HG03097 (cell line): ENCODE results near the gene UBE3B.
"Not testable (repeated sequence)": the region's sequence is repeated elsewhere in the genome, so short reads cannot be mapped to it uniquely, and the experiment has no call there.

Experiments
- ATAC-seq: cut with Tn5 transposase; IDR thresholded peaks from one replicate; pipeline ENCODE4 v1.9.1; 2021; ENCODE audit not compliant: unreplicated experiment, low FRiP score

Gene UBE3B

GRCh38 chr12:109473006-109473405, 4.4 kb upstream of the UBE3B start:
- ATAC-seq = no peak

- not testable (repeated sequence) for ATAC-seq
Measured at GRCh38 chr12:109473526-109474270, 3.7 kb upstream of the UBE3B start.

- ATAC-seq = no peak
Measured at GRCh38 chr12:109475121-109475520, 2.3 kb upstream of the UBE3B start.

GRCh38 chr12:109475993-109476806, 1.2 kb upstream of the UBE3B start:
- ATAC-seq = no peak

GRCh38 chr12:109476807-109477184, 638 bp upstream of the UBE3B start:
- no peak for ATAC-seq

GRCh38 chr12:109477963-109478315, 505 bp downstream of the UBE3B start:
- ATAC-seq = peak; percentile 12

GRCh38 chr12:109479761-109480160, 2.3 kb downstream of the UBE3B start:
- no peak for ATAC-seq

- no peak for ATAC-seq
Measured at GRCh38 chr12:109480356-109480755, 2.9 kb downstream of the UBE3B start.

- no peak for ATAC-seq
Measured at GRCh38 chr12:109481863-109482262, 4.4 kb downstream of the UBE3B start.

GRCh38 chr12:109482491-109482890, 5.1 kb downstream of the UBE3B start:
- ATAC-seq = no peak

GRCh38 chr12:109482894-109483293, 5.5 kb downstream of the UBE3B start:
- no peak for ATAC-seq

- no peak for ATAC-seq
Measured at GRCh38 chr12:109483346-109483745, 5.9 kb downstream of the UBE3B start.

GRCh38 chr12:109485201-109485600, 7.8 kb downstream of the UBE3B start:
- no peak for ATAC-seq

- no peak for ATAC-seq
Measured at GRCh38 chr12:109487181-109488050, 10.0 kb downstream of the UBE3B start.

- no peak for ATAC-seq
Measured at GRCh38 chr12:109488051-109488665, 10.7 kb downstream of the UBE3B start.

GRCh38 chr12:109489016-109489954, 11.9 kb downstream of the UBE3B start:
- ATAC-seq = no peak

GRCh38 chr12:109489955-109490565, 12.6 kb downstream of the UBE3B start:
- ATAC-seq = no peak

GRCh38 chr12:109491671-109492070, 14.2 kb downstream of the UBE3B start:
- ATAC-seq = no peak

- ATAC-seq = no peak
Measured at GRCh38 chr12:109492371-109492770, 14.9 kb downstream of the UBE3B start.
